Liver (tissue), 3 donors: ENCODE data around the gene PDZD8.

ENCODE experiments used
- CTCF ChIP-seq: fragments of 150-350 bp; IDR thresholded peaks from 2 replicates; pipeline ENCODE4 v1.5.1; 2017; ENCODE audit warnings: improper control_type of control experiment, low read depth, low read length; ENCODE audit not compliant: missing input control
- EGR1 ChIP-seq, 2 donors: IDR thresholded peaks; 2 replicates each; pipeline ENCODE4 v1.6.1; 2016 to 2018; ENCODE audit warnings: antibody characterized with exemption in 2 of 2, low read depth in 2 of 2
- GABPA ChIP-seq, 2 donors: IDR thresholded peaks in 1 of 2; conservative IDR thresholded peaks in 1 of 2; 2 replicates each; pipeline ENCODE4 v1.6.1; 2016; ENCODE audit warnings: antibody characterized with exemption in 2 of 2, mild to moderate bottlenecking in 1 of 2, moderate library complexity in 1 of 2
- HNF4A ChIP-seq, 2 donors: conservative IDR thresholded peaks; 2 replicates each; pipeline ENCODE4 v1.6.1; 2016; ENCODE audit warnings: antibody characterized with exemption in 2 of 2, mild to moderate bottlenecking in 2 of 2
- JUND ChIP-seq, 2 donors: IDR thresholded peaks; 2 replicates each; pipeline ENCODE4 v1.6.1; 2016; ENCODE audit warnings: antibody characterized with exemption in 2 of 2
- MAX ChIP-seq: IDR thresholded peaks from 2 replicates; pipeline ENCODE4 v1.6.1; 2016; ENCODE audit warnings: antibody characterized with exemption
- RAD21 ChIP-seq, 2 donors: IDR thresholded peaks; 2 replicates each; pipeline ENCODE4 v1.6.1; 2016; ENCODE audit warnings: antibody characterized with exemption in 2 of 2, mild to moderate bottlenecking in 2 of 2
- REST ChIP-seq: IDR thresholded peaks from 2 replicates; pipeline ENCODE4 v1.6.1; 2016; ENCODE audit warnings: antibody characterized with exemption, mild to moderate bottlenecking
- RXRA ChIP-seq, 2 donors: IDR thresholded peaks; 2 replicates each; pipeline ENCODE4 v1.6.1; 2017 to 2018; ENCODE audit warnings: antibody characterized with exemption in 2 of 2, mild to moderate bottlenecking in 1 of 2
- TAF1 ChIP-seq: conservative IDR thresholded peaks from 2 replicates; pipeline ENCODE4 v1.6.1; 2016; ENCODE audit warnings: antibody characterized with exemption, mild to moderate bottlenecking
- YY1 ChIP-seq: IDR thresholded peaks from 2 replicates; pipeline ENCODE4 v1.6.1; 2016; ENCODE audit warnings: antibody characterized with exemption, mild to moderate bottlenecking
- donor health status: healthy.
- donor health status: healthy.

- TF ChIP-seq CTCF (no peak), YY1 (no peak), MAX (no peak), TAF1 (no peak), REST (no peak), RAD21 (IDR thresholded peaks at IDR 0.05) (no peak), JUND (IDR thresholded peaks at IDR 0.05) (no peak), HNF4A (conservative IDR thresholded peaks at IDR 0.05) (no peak), EGR1 (IDR thresholded peaks at IDR 0.05; ENCODE audit: low read depth in 2 of 2) (no peak), GABPA (IDR thresholded peaks at IDR 0.05 in 1 of 2, conservative IDR thresholded peaks at IDR 0.05 in 1 of 2) (no peak), RXRA (IDR thresholded peaks at IDR 0.05) (no peak)
These were observed 34.2 kb downstream of the PDZD8 start for GRCh38 chr10:117341061-117341460.
